Natural killer cell (primary cell): Measurements from ENCODE around the gene PUS10. TPM values are rescaled to one million over a fixed set of nuclear protein-coding genes. Genes with fewer than 3 reads are reported as not detected.

Experiments used
- ATAC-seq, 3 donors: fragments of 150-1000 bp in 2 of 3; fragments of 200-7000 bp in 1 of 3; cut with Tn5 transposase; 1 replicate in 1 of 3; 2 replicates in 2 of 3; pipeline ENCODE4 v1.10.0; 2021; ENCODE audit warnings: mild to moderate bottlenecking in 2 of 3, moderate library complexity in 2 of 3
- DNase-seq, 2 donors: peaks; one replicate each; pipeline versions ENCODE4 v3.0.0 to v3.0.0-alpha.2; 2013 to 2021; ENCODE audit warnings: mixed read lengths in 1 of 2
- H3K27ac ChIP-seq: one replicate; pipeline ENCODE4 v1.5.1; 2013; ENCODE audit warnings: mild to moderate bottlenecking, low read length
- H3K27me3 ChIP-seq: one replicate; pipeline ENCODE4 v1.6.1; 2013; ENCODE audit warnings: low read length; ENCODE audit not compliant: control insufficient read depth, insufficient read depth
- H3K36me3 ChIP-seq: one replicate; pipeline ENCODE4 v1.6.1; 2013; ENCODE audit warnings: low read length; ENCODE audit not compliant: control insufficient read depth, insufficient read depth
- H3K4me1 ChIP-seq: one replicate; pipeline ENCODE4 v1.6.1; 2013; ENCODE audit warnings: low read length; ENCODE audit not compliant: control insufficient read depth, insufficient read depth
- H3K4me3 ChIP-seq: one replicate; pipeline ENCODE4 v1.5.1; 2013; ENCODE audit warnings: low read length
- H3K9me3 ChIP-seq: one replicate; pipeline ENCODE4 v1.6.1; 2013; ENCODE audit warnings: low read length; ENCODE audit not compliant: control insufficient read depth, insufficient read depth
- H3K27ac Mint-ChIP-seq, 2 donors: one replicate each; pipeline ENCODE4 v1.8.0; 2022; ENCODE audit warnings: mild to moderate bottlenecking in 2 of 2, mixed read lengths in 2 of 2, moderate library complexity in 1 of 2
- H3K27me3 Mint-ChIP-seq, 2 donors: one replicate each; pipeline ENCODE4 v1.8.0; 2022; ENCODE audit warnings: low read depth in 2 of 2, mixed read lengths in 2 of 2
- H3K36me3 Mint-ChIP-seq: one replicate; pipeline ENCODE4 v1.8.0; 2022; ENCODE audit warnings: mixed read lengths
- H3K4me1 Mint-ChIP-seq, 2 donors: one replicate each; pipeline ENCODE4 v1.8.0; 2022; ENCODE audit warnings: mixed read lengths in 2 of 2
- H3K4me3 Mint-ChIP-seq: one replicate; pipeline ENCODE4 v1.8.0; 2022; ENCODE audit warnings: mild to moderate bottlenecking, moderate library complexity, mixed read lengths
- H3K9me3 Mint-ChIP-seq, 2 donors: one replicate each; pipeline ENCODE4 v1.8.0; 2022; ENCODE audit warnings: mixed read lengths in 2 of 2
- WGBS: methylation state at CpG from one replicate; pipeline ENCODE4 v1.1.7; 2013; ENCODE audit warnings: missing lambda C conversion rate; ENCODE audit not compliant: insufficient coverage; 5-methylcytosine and 5-hydroxymethylcytosine counted together
- intact Hi-C: fragments of 100-400 bp; cut with micrococcal nuclease; formaldehyde crosslinking; loops from one replicate; pipeline ENCODE4 v1.14.2; 2022
- total RNA-seq, 4 donors: library from RNA; stranded (reverse); fragments of 120-200 nt in 1 of 4; gene quantifications; one replicate each; pipeline versions ENCODE4 v1.2.3 to v1.2.4, GENCODE V29; 2013 to 2022
- TF ChIP-seq, protein P1 (sequence below): fragments of 200-600 bp; IDR thresholded peaks from one replicate; pipeline ENCODE4 v1.8.0; 2022; ENCODE audit warnings: antibody characterized with exemption

The PUS10 gene
- total RNA-seq, 3 donors from 2014 or later (not counting 1 experiment from before 2014, with no cell fraction given): 7.2 to 15.2 (median 8.4) TPM

DNA sequence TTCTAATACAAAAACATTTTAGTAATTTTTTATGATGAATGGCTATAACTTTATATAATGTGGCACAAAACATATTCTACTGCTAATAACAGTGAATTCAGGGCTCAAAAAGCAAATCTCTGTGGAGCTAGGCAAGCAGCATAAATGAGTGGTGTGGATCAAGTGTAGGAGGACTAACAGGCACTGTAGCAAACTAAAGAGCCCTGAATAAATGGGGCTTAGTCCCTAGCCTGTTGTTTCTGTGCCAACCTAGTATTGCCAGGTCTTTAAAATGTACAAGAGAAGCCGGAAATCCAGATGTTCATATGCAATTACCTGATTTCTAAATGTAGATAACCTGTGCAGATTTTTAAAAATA, 118.2 kb downstream of the PUS10 start:
- Histone ChIP-seq H3K27me3 (no peaks in the 10 kb centered on the region), H3K4me1 (peaks cover 4% of the 10 kb centered on the region), H3K9me3 (no peaks in the 10 kb centered on the region), H3K4me3 (no peak overlapping the region), H3K36me3 (peaks cover 83% of the 10 kb centered on the region), H3K27ac (no peak overlapping the region)
- WGBS: 91% methylated on average over 1 of the region's 1 CpG
- Mint-ChIP-seq H3K4me1 (peaks cover 21 to 33% of the 10 kb centered on the region in 2 donors), H3K4me3 (no peak overlapping the region), H3K27me3 (no peaks in the 10 kb centered on the region), H3K9me3 (no peaks in the 10 kb centered on the region), H3K27ac (peak overlapping the region; percentile 4 to 36), H3K36me3 (peaks cover 26% of the 10 kb centered on the region)
- TF ChIP-seq, protein P1, sequence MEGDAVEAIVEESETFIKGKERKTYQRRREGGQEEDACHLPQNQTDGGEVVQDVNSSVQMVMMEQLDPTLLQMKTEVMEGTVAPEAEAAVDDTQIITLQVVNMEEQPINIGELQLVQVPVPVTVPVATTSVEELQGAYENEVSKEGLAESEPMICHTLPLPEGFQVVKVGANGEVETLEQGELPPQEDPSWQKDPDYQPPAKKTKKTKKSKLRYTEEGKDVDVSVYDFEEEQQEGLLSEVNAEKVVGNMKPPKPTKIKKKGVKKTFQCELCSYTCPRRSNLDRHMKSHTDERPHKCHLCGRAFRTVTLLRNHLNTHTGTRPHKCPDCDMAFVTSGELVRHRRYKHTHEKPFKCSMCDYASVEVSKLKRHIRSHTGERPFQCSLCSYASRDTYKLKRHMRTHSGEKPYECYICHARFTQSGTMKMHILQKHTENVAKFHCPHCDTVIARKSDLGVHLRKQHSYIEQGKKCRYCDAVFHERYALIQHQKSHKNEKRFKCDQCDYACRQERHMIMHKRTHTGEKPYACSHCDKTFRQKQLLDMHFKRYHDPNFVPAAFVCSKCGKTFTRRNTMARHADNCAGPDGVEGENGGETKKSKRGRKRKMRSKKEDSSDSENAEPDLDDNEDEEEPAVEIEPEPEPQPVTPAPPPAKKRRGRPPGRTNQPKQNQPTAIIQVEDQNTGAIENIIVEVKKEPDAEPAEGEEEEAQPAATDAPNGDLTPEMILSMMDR: no peak
- intact Hi-C loops: loop anchor here (5.0 kb wide), 1 partner anchor 32 kb away; no protein-coding TSS in a partner anchor
- ATAC-seq (no peak), DNase-seq (no peak)

DNA sequence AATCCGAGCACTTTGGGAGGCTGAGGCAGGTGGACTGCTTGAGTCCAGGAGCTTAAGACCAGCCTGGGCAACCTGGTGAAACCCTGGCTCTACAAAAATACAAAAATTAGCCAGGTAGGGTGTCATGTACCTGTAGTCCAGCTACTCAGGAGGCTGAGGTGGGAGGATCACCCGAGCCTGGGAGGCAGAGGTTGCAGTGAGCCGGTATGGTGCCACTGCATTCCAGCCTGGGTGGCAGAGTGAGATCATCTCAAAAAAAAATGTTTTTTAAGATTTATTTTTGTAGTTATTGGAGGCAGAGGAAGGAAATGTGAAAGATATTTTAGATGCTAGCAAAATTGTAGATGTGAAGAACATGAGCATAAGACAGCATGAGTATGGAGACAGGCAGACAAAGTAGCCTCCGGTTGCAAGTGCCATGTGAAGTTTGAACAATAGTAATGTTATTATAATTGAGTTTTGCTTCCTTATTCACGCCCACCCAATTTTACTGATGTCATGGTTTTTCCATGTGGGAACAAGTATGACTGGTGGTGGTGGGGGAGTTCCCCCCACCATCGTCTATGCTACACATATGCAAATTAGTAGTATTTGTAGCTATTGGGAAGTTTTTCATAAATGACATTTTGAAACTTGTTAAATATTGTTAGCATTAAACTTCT, 118.7 kb downstream of the PUS10 start:
- Mint-ChIP-seq H3K9me3 (no peaks in the 10 kb centered on the region), H3K4me1 (peaks cover 21 to 33% of the 10 kb centered on the region in 2 donors), H3K27ac (peak overlapping the region; percentile 4 to 36), H3K4me3 (peak overlapping the region; percentile 45), H3K27me3 (no peaks in the 10 kb centered on the region), H3K36me3 (peaks cover 26% of the 10 kb centered on the region)
- peaks cover 83% of the 10 kb centered on the region for H3K36me3 ChIP-seq
- no peaks in the 10 kb centered on the region for H3K27me3 ChIP-seq
- H3K4me3 ChIP-seq: no peak overlapping the region
- intact Hi-C loops: loop anchor here (5.0 kb wide), 1 partner anchor 33 kb away; no protein-coding TSS in a partner anchor
- TF ChIP-seq, protein P1: no peak
- DNase-seq (peak in 1 of 2 donors; percentile 37), ATAC-seq (peak in 2 of 3 donors; percentile 21 to 54)
- H3K9me3 ChIP-seq: no peaks in the 10 kb centered on the region
- peaks cover 4% of the 10 kb centered on the region for H3K4me1 ChIP-seq
- WGBS: 87% methylated on average over 4 of the region's 6 CpGs
- no peak overlapping the region for H3K27ac ChIP-seq

DNA sequence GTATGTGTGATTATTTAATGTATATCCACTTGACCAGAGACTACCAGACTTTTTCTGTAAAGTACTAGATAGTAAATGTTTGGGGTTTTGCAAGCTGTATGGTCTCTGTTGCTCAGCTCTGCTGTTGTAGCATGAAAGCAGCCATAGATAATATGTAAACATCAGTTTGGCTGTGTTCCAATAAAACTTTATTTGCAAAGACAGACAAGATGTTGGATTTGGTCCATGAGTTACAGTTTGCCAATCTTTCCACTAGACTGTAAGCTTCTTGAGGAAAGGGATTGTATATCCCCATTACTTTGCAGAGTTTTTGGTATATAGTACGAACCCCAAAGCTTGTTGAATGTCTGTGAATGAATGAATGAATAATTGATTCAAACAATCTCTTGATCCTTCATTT, 119.5 kb downstream of the PUS10 start:
- no peaks in the 10 kb centered on the region for H3K9me3 Mint-ChIP-seq
- peaks cover 30% of the 10 kb centered on the region for H3K36me3 Mint-ChIP-seq
- Histone ChIP-seq H3K4me1 (peaks cover 4% of the 10 kb centered on the region), H3K36me3 (peaks cover 86% of the 10 kb centered on the region), H3K4me3 (no peak overlapping the region), H3K9me3 (no peaks in the 10 kb centered on the region), H3K27ac (no peak overlapping the region), H3K27me3 (no peaks in the 10 kb centered on the region)
- intact Hi-C loops: loop anchor here (5.0 kb wide), 1 partner anchor 34 kb away; no protein-coding TSS in a partner anchor
- no peaks in the 10 kb centered on the region for H3K27me3 Mint-ChIP-seq
- DNase-seq (no peak), ATAC-seq (no peak)
- H3K4me1 Mint-ChIP-seq: peaks cover 25 to 36% of the 10 kb centered on the region in 2 donors
- H3K4me3 Mint-ChIP-seq: peak overlapping the region; percentile 4
- TF ChIP-seq, protein P1: no peak
- H3K27ac Mint-ChIP-seq: peak overlapping the region; percentile 36 to 52
- WGBS: no CpG with 5 or more reads among the region's 1 CpG

Other genes with a start within 250 kb of the PUS10 start
- 100 to 1,000 TPM; 128 to 197 (median 178) TPM for gene REL, start 136.7 kb downstream of the PUS10 start, total RNA-seq
- 10 to 100 TPM; 15.8 to 18.1 (median 17.9) TPM for gene PEX13, start 535 bp downstream of the PUS10 start, total RNA-seq
- gene SANBR, start 47.6 kb upstream of the PUS10 start, total RNA-seq: 1 to 10 TPM; 5.3 to 6.3 (median 5.8) TPM
- 1 to 10 TPM; 5.7 to 6.1 (median 6.0) TPM for gene C2orf74, start 143.9 kb upstream of the PUS10 start, total RNA-seq